Fibroblast of peridontal ligament (primary cell): ENCODE results near the gene SSMEM1.
"Not testable (repeated sequence)": the region's sequence is repeated elsewhere in the genome, so short reads cannot be mapped to it uniquely, and the experiment has no call there.

Experiments
- DNase-seq: peaks from one replicate; pipeline ENCODE4 v3.0.0-alpha.2; 2010; ENCODE audit errors: extremely low read depth

The SSMEM1 gene

GRCh38 chr7:130210181-130210935 is 2.7 kb downstream of the SSMEM1 start:
- peak; percentile 55 for DNase-seq

- DNase-seq = no peak
These were observed 6.2 kb downstream of the SSMEM1 start for GRCh38 chr7:130213828-130214227.

- no peak for DNase-seq
These were observed 8.4 kb downstream of the SSMEM1 start for GRCh38 chr7:130216025-130216424.

- no peak for DNase-seq
These were observed 9.1 kb downstream of the SSMEM1 start for GRCh38 chr7:130216750-130217149.

- no peak for DNase-seq
These were observed 11.4 kb downstream of the SSMEM1 start for GRCh38 chr7:130218806-130219620.

- no peak for DNase-seq
These were observed 12.2 kb downstream of the SSMEM1 start for GRCh38 chr7:130219871-130220270.

- no peak for DNase-seq
These were observed 14.1 kb downstream of the SSMEM1 start for GRCh38 chr7:130221746-130222145.

GRCh38 chr7:130223646-130224045 is 16.0 kb downstream of the SSMEM1 start:
- no peak for DNase-seq

- DNase-seq = no peak
These were observed 16.6 kb downstream of the SSMEM1 start for GRCh38 chr7:130224210-130224609.

GRCh38 chr7:130224923-130225322 is 17.3 kb downstream of the SSMEM1 start:
- DNase-seq = peak; percentile 42

GRCh38 chr7:130226333-130226732 is 18.7 kb downstream of the SSMEM1 start:
- DNase-seq = no peak

- DNase-seq = no peak
These were observed 20.4 kb downstream of the SSMEM1 start for GRCh38 chr7:130227883-130228575.

GRCh38 chr7:130228840-130229502 is 21.3 kb downstream of the SSMEM1 start:
- no peak for DNase-seq

- DNase-seq = not testable (repeated sequence)
These were observed 22.3 kb downstream of the SSMEM1 start for GRCh38 chr7:130229981-130230380.

- DNase-seq = no peak
These were observed 24.1 kb downstream of the SSMEM1 start for GRCh38 chr7:130231792-130232191.

- no peak for DNase-seq
These were observed 24.5 kb downstream of the SSMEM1 start for GRCh38 chr7:130232209-130232608.

GRCh38 chr7:130234078-130234477 is 26.4 kb downstream of the SSMEM1 start:
- DNase-seq = no peak

- DNase-seq = not testable (repeated sequence)
These were observed 28.7 kb downstream of the SSMEM1 start for GRCh38 chr7:130236361-130236760.

GRCh38 chr7:130240240-130240639 is 32.6 kb downstream of the SSMEM1 start:
- no peak for DNase-seq

GRCh38 chr7:130242198-130243014 is 34.7 kb downstream of the SSMEM1 start:
- peak; percentile 55 for DNase-seq

- DNase-seq = peak; percentile 74
These were observed 35.8 kb downstream of the SSMEM1 start for GRCh38 chr7:130243486-130243885.
